Measurements from ENCODE around the gene CALN1.

Gene CALN1

GRCh38 chr7:71870812-71871211 lies 541.3 kb downstream of the CALN1 start:
- DNase-seq: no peak
- TF ChIP-seq CTCF (IDR thresholded peaks at IDR 0.05; ENCODE audit: low read length): no peak
- TF ChIP-seq EZH2 (optimal IDR thresholded peaks at IDR 0.05; ENCODE audit: low read depth, low read length): no peak
- TF ChIP-seq EZH2phosphoT487 (IDR thresholded peaks at IDR 0.05; ENCODE audit: low read length): no peak
- Histone ChIP-seq H3K4me2 (ENCODE audit: low read depth, low read length) (no peak overlapping the region), H2AFZ (ENCODE audit: low read length) (no peak overlapping the region), H3K79me2 (ENCODE audit: low read length) (no peaks in the 10 kb centered on the region), H3K9ac (ENCODE audit: low read length) (no peak overlapping the region), H3K9me3 (replicated peaks; ENCODE audit: insufficient read depth, low read length) (no peaks in the 10 kb centered on the region), H3K4me1 (ENCODE audit: low read length) (no peaks in the 10 kb centered on the region), H3K4me3 (ENCODE audit: low read length) (no peak overlapping the region), H3K36me3 (replicated peaks; ENCODE audit: insufficient read depth, low read length) (no peaks in the 10 kb centered on the region), H3K27me3 (replicated peaks; ENCODE audit: insufficient read depth, low read length) (no peaks in the 10 kb centered on the region), H4K20me1 (ENCODE audit: insufficient read depth, low read length) (no peaks in the 10 kb centered on the region), H3K9me2 (replicated peaks; ENCODE audit: insufficient read depth, low read length) (no peaks in the 10 kb centered on the region), H3F3A (ENCODE audit: insufficient read depth, low read length) (no peaks in the 10 kb centered on the region), H3K27ac (ENCODE audit: low read length) (peak overlapping the region; percentile 7; the same call in 1 of the 2 replicates)

- H2AFZ ChIP-seq (ENCODE audit: low read length): no peak overlapping the region
- H3K27me3 ChIP-seq (replicated peaks; ENCODE audit: insufficient read depth, low read length): no peaks in the 10 kb centered on the region
- H3K9ac ChIP-seq (ENCODE audit: low read length): no peak overlapping the region
- no peak overlapping the region for H3K4me2 ChIP-seq (ENCODE audit: low read depth, low read length)
- no peaks in the 10 kb centered on the region for H3F3A ChIP-seq (ENCODE audit: insufficient read depth, low read length)
- no peak overlapping the region for H3K27ac ChIP-seq (ENCODE audit: low read length)
- no peaks in the 10 kb centered on the region for H3K9me2 ChIP-seq (replicated peaks; ENCODE audit: insufficient read depth, low read length)
- no peak overlapping the region for H3K4me3 ChIP-seq (ENCODE audit: low read length)
- no peak for TF ChIP-seq CTCF (IDR thresholded peaks at IDR 0.05; ENCODE audit: low read length)
- no peak for TF ChIP-seq EZH2 (optimal IDR thresholded peaks at IDR 0.05; ENCODE audit: low read depth, low read length)
- no peak for TF ChIP-seq EZH2phosphoT487 (IDR thresholded peaks at IDR 0.05; ENCODE audit: low read length)
- H3K4me1 ChIP-seq (ENCODE audit: low read length): no peaks in the 10 kb centered on the region
- no peaks in the 10 kb centered on the region for H3K36me3 ChIP-seq (replicated peaks; ENCODE audit: insufficient read depth, low read length)
- H3K79me2 ChIP-seq (ENCODE audit: low read length): no peaks in the 10 kb centered on the region
- DNase-seq: no peak
- H3K9me3 ChIP-seq (replicated peaks; ENCODE audit: insufficient read depth, low read length): no peaks in the 10 kb centered on the region
- H4K20me1 ChIP-seq (ENCODE audit: insufficient read depth, low read length): no peaks in the 10 kb centered on the region
Observed at GRCh38 chr7:71868797-71869196, 543.3 kb downstream of the CALN1 start.

- Histone ChIP-seq H3K9me3 (replicated peaks; ENCODE audit: insufficient read depth, low read length) (no peaks in the 10 kb centered on the region), H4K20me1 (ENCODE audit: insufficient read depth, low read length) (no peaks in the 10 kb centered on the region), H3F3A (ENCODE audit: insufficient read depth, low read length) (no peaks in the 10 kb centered on the region), H3K4me2 (ENCODE audit: low read depth, low read length) (no peak overlapping the region), H3K79me2 (ENCODE audit: low read length) (no peaks in the 10 kb centered on the region), H3K9ac (ENCODE audit: low read length) (no peak overlapping the region), H3K27me3 (replicated peaks; ENCODE audit: insufficient read depth, low read length) (no peaks in the 10 kb centered on the region), H3K36me3 (replicated peaks; ENCODE audit: insufficient read depth, low read length) (no peaks in the 10 kb centered on the region), H3K4me3 (ENCODE audit: low read length) (no peak overlapping the region), H3K27ac (ENCODE audit: low read length) (no peak overlapping the region), H3K9me2 (replicated peaks; ENCODE audit: insufficient read depth, low read length) (no peaks in the 10 kb centered on the region), H3K4me1 (ENCODE audit: low read length) (no peaks in the 10 kb centered on the region), H2AFZ (ENCODE audit: low read length) (no peak overlapping the region)
- TF ChIP-seq EZH2phosphoT487 (IDR thresholded peaks at IDR 0.05; ENCODE audit: low read length): no peak
- no peak for TF ChIP-seq CTCF (IDR thresholded peaks at IDR 0.05; ENCODE audit: low read length)
- no peak for TF ChIP-seq EZH2 (optimal IDR thresholded peaks at IDR 0.05; ENCODE audit: low read depth, low read length)
- no peak for DNase-seq
Observed at GRCh38 chr7:71867626-71868025, 544.5 kb downstream of the CALN1 start.
